Mammary epithelial cell (primary cell): ENCODE measurements around the gene MAPT.

Source experiments
- CTCF ChIP-seq, 2 donors: IDR thresholded peaks in 1 of 2; conservative IDR thresholded peaks in 1 of 2; 2 replicates each; pipeline ENCODE4 v1.5.1; 2011 to 2012; ENCODE audit warnings: inconsistent platforms in 2 of 2, low read length in 2 of 2, mild to moderate bottlenecking in 2 of 2, control low read depth in 1 of 2, low read depth in 1 of 2; ENCODE audit not compliant: insufficient read depth in 1 of 2; ENCODE audit errors: extremely low read depth in 1 of 2
- EZH2 ChIP-seq: IDR thresholded peaks from 2 replicates; pipeline ENCODE4 v1.6.1; 2012; ENCODE audit warnings: low read length, inconsistent platforms, borderline replicate concordance

- TF ChIP-seq CTCF (conservative IDR thresholded peaks at IDR 0.05 in 1 of 2, IDR thresholded peaks at IDR 0.05 in 1 of 2; ENCODE audit: extremely low read depth in 1 of 2, insufficient read depth in 1 of 2, low read depth in 1 of 2, low read length in 2 of 2) (no peak), EZH2 (no peak)
Measured at GRCh38 chr17:45967378-45967777, 73.0 kb downstream of the MAPT start.
